Fibroblast of lung (primary cell): Measurements from ENCODE around the gene AADACL4. TPM values are rescaled to one million over a fixed set of nuclear protein-coding genes. Genes with fewer than 3 reads are reported as not detected.

ENCODE experiments used
- DNase-seq, 2 donors: peaks; one replicate each; pipeline versions ENCODE4 v3.0.0 to v3.0.0-alpha.2; 2010; ENCODE audit warnings: low read depth in 2 of 2
- H2AFZ ChIP-seq: 2 replicates; pipeline ENCODE4 v1.5.1; 2012; ENCODE audit warnings: low read length, control low read depth, inconsistent platforms
- H3K27ac ChIP-seq: 2 replicates; pipeline ENCODE4 v1.5.1; 2011; ENCODE audit warnings: low read length, control low read depth; ENCODE audit not compliant: insufficient read depth
- H3K27me3 ChIP-seq: 2 replicates; pipeline ENCODE4 v1.5.1; 2011; ENCODE audit warnings: mild to moderate bottlenecking, low read length; ENCODE audit not compliant: control insufficient read depth, insufficient read depth
- H3K36me3 ChIP-seq: 2 replicates; pipeline ENCODE4 v1.5.1; 2011; ENCODE audit warnings: low read length; ENCODE audit not compliant: control insufficient read depth, insufficient read depth
- H3K4me1 ChIP-seq: 2 replicates; pipeline ENCODE4 v1.5.1; 2011; ENCODE audit warnings: low read length; ENCODE audit not compliant: control insufficient read depth, insufficient read depth; ENCODE audit errors: extremely low read depth
- H3K4me2 ChIP-seq: 2 replicates; pipeline ENCODE4 v1.5.1; 2011; ENCODE audit warnings: low read length, control low read depth; ENCODE audit not compliant: insufficient read depth; ENCODE audit errors: extremely low read depth
- H3K4me3 ChIP-seq, 4 experiments: fragments of 200-600 bp in 1 of 4; sonication (generic) in 1 of 4; replicated peaks in 1 of 4; 2 replicates each; pipeline ENCODE4 v1.5.1; 2011 to 2016; ENCODE audit warnings: low read length in 4 of 4, low read depth in 3 of 4, mild to moderate bottlenecking in 3 of 4, control low read depth in 2 of 4, inconsistent platforms in 1 of 4, mixed read lengths in 1 of 4; ENCODE audit not compliant: insufficient read depth in 1 of 4; ENCODE audit errors: control extremely low read depth in 1 of 4
- H3K79me2 ChIP-seq: 2 replicates; pipeline ENCODE4 v1.5.1; 2012; ENCODE audit warnings: mild to moderate bottlenecking, low read length, inconsistent platforms; ENCODE audit not compliant: control insufficient read depth, insufficient read depth
- H3K9ac ChIP-seq: 2 replicates; pipeline ENCODE4 v1.5.1; 2011; ENCODE audit warnings: mild to moderate bottlenecking, low read length, control low read depth; ENCODE audit not compliant: insufficient read depth
- H3K9me3 ChIP-seq: 2 replicates; pipeline ENCODE4 v1.5.1; 2012; ENCODE audit warnings: low read depth, low read length; ENCODE audit not compliant: control insufficient read depth, insufficient read depth
- H4K20me1 ChIP-seq: 2 replicates; pipeline ENCODE4 v1.5.1; 2011; ENCODE audit warnings: low read length; ENCODE audit not compliant: control insufficient read depth, insufficient read depth; ENCODE audit errors: extremely low read depth
- EZH2 ChIP-seq: IDR thresholded peaks from 2 replicates; pipeline ENCODE4 v1.5.1; 2012; ENCODE audit warnings: low read length, control low read depth, mild to moderate bottlenecking; ENCODE audit errors: missing control alignments
- polyA plus RNA-seq, 2 donors: library from polyadenylated mRNA; depleted of rRNA in 1 of 2; stranded (reverse) in 1 of 2; unstranded in 1 of 2; fragments of >200 nt; gene quantifications; 2 replicates each; pipeline ENCODE4 v1.2.1, GENCODE V29; 2011 to 2012; ENCODE audit warnings: missing spikeins in 1 of 2
- total RNA-seq: library from RNA; depleted of rRNA; stranded (reverse); fragments of >200 nt; gene quantifications from 2 replicates; pipeline ENCODE4 v1.2.1, GENCODE V29; 2014
- TF ChIP-seq, protein P1 (sequence below), 2 donors: IDR thresholded peaks in 1 of 2; conservative IDR thresholded peaks in 1 of 2; 1 replicate in 1 of 2; 2 replicates in 1 of 2; pipeline ENCODE4 v1.5.1; 2011 to 2012; ENCODE audit warnings: low read length in 2 of 2, control low read depth in 1 of 2, inconsistent platforms in 1 of 2, low read depth in 1 of 2, mild to moderate bottlenecking in 1 of 2

AADACL4 gene
- total and polyA plus RNA-seq, 2 donors (not counting 1 experiment from before 2014, with no cell fraction given) = not detected

DNA sequence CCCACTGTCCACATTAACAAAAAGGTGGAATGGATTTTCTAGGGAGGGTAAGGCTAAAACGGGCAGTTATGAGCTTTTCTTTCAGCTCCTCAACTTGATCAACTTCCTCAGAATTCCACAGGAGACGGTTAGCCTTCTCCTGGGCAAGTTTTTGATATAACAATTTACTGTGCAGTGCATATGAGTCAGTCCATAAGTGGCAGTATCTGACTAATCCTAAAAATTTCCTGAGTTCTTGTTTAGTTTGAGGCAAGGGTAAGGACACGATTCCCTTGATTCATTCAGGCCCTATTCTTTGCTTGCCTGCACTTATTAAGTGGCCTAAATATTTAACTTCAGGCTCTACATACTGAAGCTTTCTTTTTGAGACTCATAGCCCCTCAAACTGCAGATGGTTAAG is 65.8 kb downstream of the AADACL4 start:
- H3K4me1 ChIP-seq = no peaks in the 10 kb centered on the region
- no peak for DNase-seq
- no peak overlapping the region for H3K27ac ChIP-seq

DNA sequence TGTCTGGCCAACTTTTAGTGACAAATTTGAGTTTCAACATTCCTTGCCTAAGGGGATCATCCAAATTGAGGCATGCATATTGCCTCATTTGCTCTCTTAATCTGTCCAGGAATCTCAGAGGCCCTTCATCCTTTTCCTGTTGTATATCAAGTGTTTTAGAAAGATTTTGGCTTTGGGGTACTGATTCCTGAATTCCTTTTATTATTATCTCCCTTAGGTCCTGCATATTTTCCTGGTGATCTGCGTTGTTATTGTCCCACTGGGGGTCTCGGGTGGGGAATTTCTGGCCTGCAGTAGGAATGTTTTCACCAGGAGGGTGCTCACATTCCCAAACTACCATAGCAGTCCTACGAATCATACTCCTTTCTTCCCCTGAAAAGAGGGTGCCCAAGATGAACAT is 67.7 kb downstream of the AADACL4 start:
- H3K79me2 ChIP-seq = no peaks in the 10 kb centered on the region
- no peak overlapping the region for H2AFZ ChIP-seq
- no peak for DNase-seq
- H4K20me1 ChIP-seq = no peaks in the 10 kb centered on the region
- TF ChIP-seq EZH2 = no peak
- TF ChIP-seq, protein P1, sequence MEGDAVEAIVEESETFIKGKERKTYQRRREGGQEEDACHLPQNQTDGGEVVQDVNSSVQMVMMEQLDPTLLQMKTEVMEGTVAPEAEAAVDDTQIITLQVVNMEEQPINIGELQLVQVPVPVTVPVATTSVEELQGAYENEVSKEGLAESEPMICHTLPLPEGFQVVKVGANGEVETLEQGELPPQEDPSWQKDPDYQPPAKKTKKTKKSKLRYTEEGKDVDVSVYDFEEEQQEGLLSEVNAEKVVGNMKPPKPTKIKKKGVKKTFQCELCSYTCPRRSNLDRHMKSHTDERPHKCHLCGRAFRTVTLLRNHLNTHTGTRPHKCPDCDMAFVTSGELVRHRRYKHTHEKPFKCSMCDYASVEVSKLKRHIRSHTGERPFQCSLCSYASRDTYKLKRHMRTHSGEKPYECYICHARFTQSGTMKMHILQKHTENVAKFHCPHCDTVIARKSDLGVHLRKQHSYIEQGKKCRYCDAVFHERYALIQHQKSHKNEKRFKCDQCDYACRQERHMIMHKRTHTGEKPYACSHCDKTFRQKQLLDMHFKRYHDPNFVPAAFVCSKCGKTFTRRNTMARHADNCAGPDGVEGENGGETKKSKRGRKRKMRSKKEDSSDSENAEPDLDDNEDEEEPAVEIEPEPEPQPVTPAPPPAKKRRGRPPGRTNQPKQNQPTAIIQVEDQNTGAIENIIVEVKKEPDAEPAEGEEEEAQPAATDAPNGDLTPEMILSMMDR (conservative IDR thresholded peaks at IDR 0.05 in 1 of 2, IDR thresholded peaks at IDR 0.05 in 1 of 2; ENCODE audit: low read depth in 1 of 2, low read length in 2 of 2) = no peak
- no peak overlapping the region for H3K4me3 ChIP-seq
- no peak overlapping the region for H3K27ac ChIP-seq
- no peak overlapping the region for H3K9ac ChIP-seq
- no peaks in the 10 kb centered on the region for H3K27me3 ChIP-seq
- H3K4me2 ChIP-seq = no peak overlapping the region
- no peaks in the 10 kb centered on the region for H3K36me3 ChIP-seq
- H3K4me1 ChIP-seq = no peaks in the 10 kb centered on the region
- H3K9me3 ChIP-seq = no peaks in the 10 kb centered on the region

More for the DNA sequence above, 65.8 kb downstream of the AADACL4 start:
- Histone ChIP-seq H3K9ac (no peak overlapping the region), H3K79me2 (no peaks in the 10 kb centered on the region), H3K9me3 (no peaks in the 10 kb centered on the region), H3K36me3 (no peaks in the 10 kb centered on the region), H2AFZ (no peak overlapping the region), H3K27me3 (no peaks in the 10 kb centered on the region), H4K20me1 (no peaks in the 10 kb centered on the region), H3K4me3 (no peak overlapping the region), H3K4me2 (no peak overlapping the region)
- no peak for TF ChIP-seq EZH2
- TF ChIP-seq, protein P1 (conservative IDR thresholded peaks at IDR 0.05 in 1 of 2, IDR thresholded peaks at IDR 0.05 in 1 of 2; ENCODE audit: low read depth in 1 of 2, low read length in 2 of 2) = no peak

DNA sequence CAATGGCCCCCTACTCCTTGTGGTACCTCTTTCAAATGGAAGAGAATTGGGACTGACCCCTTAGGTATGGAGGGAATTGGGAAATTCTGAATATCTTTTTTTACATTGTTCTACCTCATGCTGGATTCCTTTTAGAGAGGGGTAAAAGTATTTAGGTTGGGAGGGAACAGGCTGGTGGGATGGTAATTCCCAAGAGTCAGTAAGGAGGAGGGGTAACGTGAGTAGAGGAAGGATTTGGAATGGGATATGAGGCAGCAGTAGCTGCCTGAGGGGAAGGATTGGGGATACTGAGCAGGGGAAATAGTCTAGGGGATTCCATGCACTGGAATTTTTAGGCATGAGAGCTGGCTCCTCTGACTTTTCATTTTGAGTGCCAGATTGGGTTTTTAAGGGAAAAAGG is 68.2 kb downstream of the AADACL4 start:
- no peak for DNase-seq
- Histone ChIP-seq H3K4me1 (no peaks in the 10 kb centered on the region), H3K4me3 (no peak overlapping the region), H4K20me1 (no peaks in the 10 kb centered on the region), H3K79me2 (no peaks in the 10 kb centered on the region), H3K4me2 (no peak overlapping the region), H3K27me3 (no peaks in the 10 kb centered on the region), H3K27ac (no peak overlapping the region), H3K9ac (no peak overlapping the region), H3K36me3 (no peaks in the 10 kb centered on the region), H2AFZ (no peak overlapping the region), H3K9me3 (no peaks in the 10 kb centered on the region)
- TF ChIP-seq, protein P1 (conservative IDR thresholded peaks at IDR 0.05 in 1 of 2, IDR thresholded peaks at IDR 0.05 in 1 of 2; ENCODE audit: low read depth in 1 of 2, low read length in 2 of 2) = no peak
- no peak for TF ChIP-seq EZH2
